HEK293 (cell line): Measurements from ENCODE around the gene OAF.

ENCODE experiments used
- CTCF ChIA-PET: fragments of 350-600 bp; formaldehyde crosslinking; extraction: SDS; loops from one replicate; lab custom pipeline; 2021; ENCODE audit warnings: antibody characterized with exemption; lab: Yijun Ruan, JAX
- POLR2A ChIA-PET: fragments of 300-600 bp; formaldehyde crosslinking; extraction: SDS; loops from one replicate; lab custom pipeline; 2020; ENCODE audit warnings: antibody characterized with exemption, inconsistent platforms; lab: Yijun Ruan, JAX
- H3K27ac ChIP-seq: fragments of 200-500 bp; sonication (Bioruptor generic); 2 replicates; pipeline ENCODE4 v1.5.1; 2014; ENCODE audit warnings: low read depth, low read length, control low read depth, inconsistent platforms; ENCODE audit errors: extremely low read depth
- H3K36me3 ChIP-seq, 2 experiments: fragments of 200-500 bp in 1 of 2; sonication (Bioruptor generic) in 1 of 2; 1 replicate in 1 of 2; 2 replicates in 1 of 2; pipeline ENCODE4 v1.5.1; 2014 to 2017; ENCODE audit warnings: inconsistent platforms in 2 of 2, low read length in 2 of 2; ENCODE audit not compliant: control insufficient read depth in 2 of 2, insufficient read depth in 1 of 2
- H3K4me1 ChIP-seq: fragments of 200-500 bp; sonication (Bioruptor generic); 2 replicates; pipeline ENCODE4 v1.5.1; 2014; ENCODE audit warnings: mild to moderate bottlenecking, low read length, inconsistent platforms; ENCODE audit not compliant: control insufficient read depth, insufficient read depth
- H3K4me3 ChIP-seq: 2 replicates; pipeline ENCODE4 v1.5.1; 2011; ENCODE audit warnings: low read depth, mild to moderate bottlenecking, control low read depth, low read length, moderate library complexity
- H3K9me3 ChIP-seq: fragments of 200-500 bp; sonication (Bioruptor generic); 2 replicates; pipeline ENCODE4 v1.5.1; 2014; ENCODE audit warnings: low read depth, low read length, inconsistent platforms; ENCODE audit not compliant: control insufficient read depth, insufficient read depth
- ATF2 ChIP-seq: fragments of 450-650 bp; formaldehyde crosslinking; IDR thresholded peaks from 2 replicates; pipeline ENCODE4 v1.5.1; 2016; ENCODE audit warnings: missing biosample characterization, missing genetic modification characterization, low read depth
- EGR2 ChIP-seq: fragments of 450-650 bp; formaldehyde crosslinking; IDR thresholded peaks from 2 replicates; pipeline ENCODE4 v1.5.1; 2016; ENCODE audit warnings: low read depth, missing biosample characterization, missing genetic modification characterization
- KLF9 ChIP-seq: fragments of 450-650 bp; formaldehyde crosslinking; IDR thresholded peaks from 2 replicates; pipeline ENCODE4 v1.5.1; 2016; ENCODE audit warnings: missing biosample characterization, missing genetic modification characterization, low read depth
- SCRT1 ChIP-seq: fragments of 450-650 bp; formaldehyde crosslinking; IDR thresholded peaks from 2 replicates; pipeline ENCODE4 v1.5.1; 2016; ENCODE audit warnings: missing biosample characterization, missing genetic modification characterization, borderline replicate concordance
- ZBTB21 ChIP-seq: fragments of 450-650 bp; formaldehyde crosslinking; IDR thresholded peaks from 2 replicates; pipeline ENCODE4 v1.5.1; 2017; ENCODE audit warnings: missing biosample characterization, missing genetic modification characterization
- ZEB2 ChIP-seq: fragments of 450-650 bp; formaldehyde crosslinking; IDR thresholded peaks from 2 replicates; pipeline ENCODE4 v1.5.1; 2016; ENCODE audit warnings: missing biosample characterization, missing genetic modification characterization
- ZNF114 ChIP-seq: fragments of 450-650 bp; formaldehyde crosslinking; IDR thresholded peaks from 2 replicates; pipeline ENCODE4 v1.5.0; 2017; ENCODE audit warnings: missing biosample characterization, missing genetic modification characterization
- ZNF16 ChIP-seq: fragments of 450-650 bp; formaldehyde crosslinking; IDR thresholded peaks from 2 replicates; pipeline ENCODE4 v1.5.1; 2016; ENCODE audit warnings: low read depth, missing biosample characterization, missing genetic modification characterization
- ZNF169 ChIP-seq: fragments of 450-650 bp; formaldehyde crosslinking; IDR thresholded peaks from 2 replicates; pipeline ENCODE4 v1.5.1; 2016; ENCODE audit warnings: missing biosample characterization, missing genetic modification characterization
- ZNF211 ChIP-seq: fragments of 450-650 bp; formaldehyde crosslinking; IDR thresholded peaks from 2 replicates; pipeline ENCODE4 v1.5.1; 2016; ENCODE audit warnings: low read depth, missing biosample characterization, missing genetic modification characterization
- ZNF221 ChIP-seq: fragments of 450-650 bp; formaldehyde crosslinking; IDR thresholded peaks from 2 replicates; pipeline ENCODE4 v1.5.1; 2017; ENCODE audit warnings: missing biosample characterization, missing genetic modification characterization, borderline replicate concordance
- ZNF23 ChIP-seq: fragments of 450-650 bp; formaldehyde crosslinking; IDR thresholded peaks from 2 replicates; pipeline ENCODE4 v1.5.1; 2016; ENCODE audit warnings: missing biosample characterization, missing genetic modification characterization, borderline replicate concordance
- ZNF37A ChIP-seq: fragments of 450-650 bp; IDR thresholded peaks from 2 replicates; pipeline ENCODE4 v1.5.1; 2018; ENCODE audit warnings: missing biosample characterization, missing genetic modification characterization
- ZNF510 ChIP-seq: fragments of 450-650 bp; formaldehyde crosslinking; IDR thresholded peaks from 2 replicates; pipeline ENCODE4 v1.5.1; 2018; ENCODE audit warnings: mild to moderate bottlenecking, missing genetic modification characterization, missing biosample characterization; ENCODE audit not compliant: insufficient replicate concordance
- ZNF580 ChIP-seq: fragments of 450-650 bp; formaldehyde crosslinking; IDR thresholded peaks from 2 replicates; pipeline ENCODE4 v1.5.1; 2016; ENCODE audit warnings: missing biosample characterization, missing genetic modification characterization
- ZNF677 ChIP-seq: fragments of 450-650 bp; IDR thresholded peaks from 2 replicates; pipeline ENCODE4 v1.5.0; 2018; ENCODE audit warnings: missing biosample characterization, mild to moderate bottlenecking, missing genetic modification characterization, moderate library complexity
- ZNF791 ChIP-seq: fragments of 450-650 bp; formaldehyde crosslinking; IDR thresholded peaks from 2 replicates; pipeline ENCODE4 v1.5.1; 2016; ENCODE audit warnings: missing biosample characterization, missing genetic modification characterization
- ZNF830 ChIP-seq: fragments of 450-650 bp; IDR thresholded peaks from 2 replicates; pipeline ENCODE4 v1.5.0; 2018; ENCODE audit warnings: missing biosample characterization, missing genetic modification characterization, low read depth, mild to moderate bottlenecking, moderate library complexity
- ZNF837 ChIP-seq: fragments of 450-650 bp; formaldehyde crosslinking; IDR thresholded peaks from 2 replicates; pipeline ENCODE4 v1.5.1; 2016; ENCODE audit warnings: missing biosample characterization, missing genetic modification characterization
- TF ChIP-seq, protein P1 (sequence below): fragments of 450-650 bp; formaldehyde crosslinking; IDR thresholded peaks from 2 replicates; pipeline ENCODE4; 2016; ENCODE audit warnings: missing biosample characterization, missing genetic modification characterization
- TF ChIP-seq, protein P2 (sequence below): fragments of 450-650 bp; formaldehyde crosslinking; IDR thresholded peaks from 2 replicates; pipeline ENCODE4 v1.5.1; 2016; ENCODE audit warnings: missing biosample characterization, missing genetic modification characterization

OAF gene

DNA sequence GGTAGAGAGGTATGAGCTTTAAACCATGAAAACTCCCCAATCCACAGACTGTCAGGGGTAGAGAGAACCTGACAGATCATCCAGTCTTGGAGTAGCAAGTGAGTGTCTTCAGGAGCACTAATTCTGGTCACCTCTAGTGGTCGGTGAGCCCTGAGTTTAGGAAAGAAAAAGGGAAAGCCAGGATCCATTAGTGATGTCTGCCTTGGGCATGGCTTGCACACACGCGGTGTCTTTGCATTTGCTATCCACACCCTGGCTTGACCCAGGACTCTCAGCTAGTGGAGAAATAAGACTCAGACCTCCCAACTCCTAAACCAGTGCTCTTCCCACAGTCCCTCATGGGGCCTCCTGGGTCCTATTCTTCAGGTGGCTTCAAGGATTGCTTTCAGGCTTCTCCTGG is 48.4 kb downstream of the OAF start:
- Histone ChIP-seq H3K36me3 (no peaks in the 10 kb centered on the region), H3K4me3 (no peak overlapping the region)
- TF ChIP-seq ZNF23 (tag by site-specific recombination): peak; percentile 72; the same call in 1 of the 2 replicates
- no peak for TF ChIP-seq SCRT1 (tag by site-specific recombination)
- TF ChIP-seq, all 188 proteins: peak for 1
- Histone ChIP-seq H3K27ac (no peak overlapping the region), H3K4me1 (no peaks in the 10 kb centered on the region), H3K9me3 (no peaks in the 10 kb centered on the region)
- ChIA-PET CTCF (interaction anchor here (0.8 to 1.8 kb wide), 6 partner anchors 9 to 44 kb away, joined by 3 to 10 read pairs (median 4); no protein-coding TSS in a partner anchor), POLR2A (interaction anchor here (1.1 kb wide), 1 partner anchor 11 kb away, joined by 3 read pairs; no protein-coding TSS in a partner anchor)

DNA sequence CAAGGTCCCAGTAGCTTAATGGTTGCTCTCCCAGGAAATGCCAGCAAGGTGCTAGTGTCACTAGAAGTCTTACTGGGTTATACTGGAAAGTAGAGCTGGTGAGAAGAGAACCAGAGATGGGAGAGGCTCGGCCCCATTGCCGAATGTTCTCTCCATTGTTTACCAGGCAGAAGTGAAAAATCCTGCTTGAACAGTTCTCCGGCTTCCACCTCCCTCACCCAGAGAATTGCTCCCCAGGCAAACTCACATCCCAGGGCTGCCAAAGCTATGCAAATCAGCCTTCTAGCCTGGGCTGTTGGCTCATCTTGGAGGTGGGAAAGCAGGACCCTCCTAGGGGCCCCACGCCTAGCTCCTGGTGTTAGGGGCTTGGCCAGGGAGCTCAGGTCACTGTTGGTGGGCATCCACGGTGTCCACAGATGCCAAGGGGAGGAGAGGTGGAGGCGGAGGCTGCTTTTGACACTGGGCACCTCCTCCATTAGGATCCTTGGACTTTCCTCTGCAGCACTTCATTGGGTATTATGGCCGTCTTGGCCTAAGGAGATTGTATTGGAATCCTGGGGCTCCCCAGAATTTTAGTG is 49.2 kb downstream of the OAF start:
- Histone ChIP-seq H3K36me3 (no peaks in the 10 kb centered on the region), H3K4me1 (no peaks in the 10 kb centered on the region), H3K4me3 (no peak overlapping the region)
- TF ChIP-seq KLF9 (tag by site-specific recombination): no peak
- TF ChIP-seq, protein P1, sequence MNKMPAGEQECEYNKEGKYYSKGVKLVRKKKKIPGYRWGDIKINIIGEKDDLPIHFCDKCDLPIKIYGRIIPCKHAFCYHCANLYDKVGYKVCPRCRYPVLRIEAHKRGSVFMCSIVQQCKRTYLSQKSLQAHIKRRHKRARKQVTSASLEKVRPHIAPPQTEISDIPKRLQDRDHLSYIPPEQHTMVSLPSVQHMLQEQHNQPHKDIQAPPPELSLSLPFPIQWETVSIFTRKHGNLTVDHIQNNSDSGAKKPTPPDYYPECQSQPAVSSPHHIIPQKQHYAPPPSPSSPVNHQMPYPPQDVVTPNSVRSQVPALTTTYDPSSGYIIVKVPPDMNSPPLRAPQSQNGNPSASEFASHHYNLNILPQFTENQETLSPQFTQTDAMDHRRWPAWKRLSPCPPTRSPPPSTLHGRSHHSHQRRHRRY (tag by site-specific recombination): no peak
- TF ChIP-seq ZNF114 (tag by site-specific recombination): no peak
- no peak for TF ChIP-seq ZNF16
- TF ChIP-seq ZBTB21: no peak
- TF ChIP-seq ZNF580: no peak
- TF ChIP-seq, all 188 proteins: peak for 0
- ChIA-PET POLR2A (interaction anchor here (1.1 kb wide), 1 partner anchor 12 kb away, joined by 3 read pairs; no protein-coding TSS in a partner anchor), CTCF (no interaction called here)
- no peaks in the 10 kb centered on the region for H3K9me3 ChIP-seq
- no peak overlapping the region for H3K27ac ChIP-seq

DNA sequence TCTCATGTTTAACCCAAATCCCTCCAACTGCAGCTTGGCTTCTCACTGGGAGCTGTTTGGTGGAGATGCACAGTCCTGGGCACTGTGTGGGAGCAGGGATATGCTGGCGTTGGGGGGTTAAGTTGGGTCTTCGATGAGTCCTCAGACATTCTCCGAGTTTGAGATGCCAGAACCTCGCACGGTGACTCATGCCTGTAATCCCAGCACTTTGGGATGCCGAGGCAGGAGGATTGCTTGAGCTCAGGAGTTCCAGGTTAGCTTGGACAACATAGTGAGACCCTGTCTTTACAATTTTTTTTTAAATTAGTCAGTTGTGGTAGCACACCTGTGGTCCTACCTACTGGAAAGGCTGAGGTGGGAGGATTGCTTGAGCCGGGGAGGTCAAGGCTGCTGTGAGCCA is 49.8 kb downstream of the OAF start:
- CTCF ChIA-PET: interaction anchor here (0.8 kb wide), 1 partner anchor 40 kb away, joined by 3 read pairs; no protein-coding TSS in a partner anchor
- H3K4me3 ChIP-seq: no peak overlapping the region
- no peaks in the 10 kb centered on the region for H3K9me3 ChIP-seq
- H3K27ac ChIP-seq: no peak overlapping the region
- POLR2A ChIA-PET: no interaction called here
- no peaks in the 10 kb centered on the region for H3K4me1 ChIP-seq
- no peaks in the 10 kb centered on the region for H3K36me3 ChIP-seq
- TF ChIP-seq ZNF677: no peak
- no peak for TF ChIP-seq ZNF837 (tag by site-specific recombination)
- no peak for TF ChIP-seq ATF2 (tag by site-specific recombination)
- no peak for TF ChIP-seq ZNF510 (tag by site-specific recombination)
- TF ChIP-seq ZNF221 (tag by site-specific recombination): no peak
- no peak for TF ChIP-seq ZNF211
- TF ChIP-seq, protein P1 (tag by site-specific recombination): no peak
- no peak for TF ChIP-seq EGR2 (tag by site-specific recombination)
- TF ChIP-seq, protein P2, sequence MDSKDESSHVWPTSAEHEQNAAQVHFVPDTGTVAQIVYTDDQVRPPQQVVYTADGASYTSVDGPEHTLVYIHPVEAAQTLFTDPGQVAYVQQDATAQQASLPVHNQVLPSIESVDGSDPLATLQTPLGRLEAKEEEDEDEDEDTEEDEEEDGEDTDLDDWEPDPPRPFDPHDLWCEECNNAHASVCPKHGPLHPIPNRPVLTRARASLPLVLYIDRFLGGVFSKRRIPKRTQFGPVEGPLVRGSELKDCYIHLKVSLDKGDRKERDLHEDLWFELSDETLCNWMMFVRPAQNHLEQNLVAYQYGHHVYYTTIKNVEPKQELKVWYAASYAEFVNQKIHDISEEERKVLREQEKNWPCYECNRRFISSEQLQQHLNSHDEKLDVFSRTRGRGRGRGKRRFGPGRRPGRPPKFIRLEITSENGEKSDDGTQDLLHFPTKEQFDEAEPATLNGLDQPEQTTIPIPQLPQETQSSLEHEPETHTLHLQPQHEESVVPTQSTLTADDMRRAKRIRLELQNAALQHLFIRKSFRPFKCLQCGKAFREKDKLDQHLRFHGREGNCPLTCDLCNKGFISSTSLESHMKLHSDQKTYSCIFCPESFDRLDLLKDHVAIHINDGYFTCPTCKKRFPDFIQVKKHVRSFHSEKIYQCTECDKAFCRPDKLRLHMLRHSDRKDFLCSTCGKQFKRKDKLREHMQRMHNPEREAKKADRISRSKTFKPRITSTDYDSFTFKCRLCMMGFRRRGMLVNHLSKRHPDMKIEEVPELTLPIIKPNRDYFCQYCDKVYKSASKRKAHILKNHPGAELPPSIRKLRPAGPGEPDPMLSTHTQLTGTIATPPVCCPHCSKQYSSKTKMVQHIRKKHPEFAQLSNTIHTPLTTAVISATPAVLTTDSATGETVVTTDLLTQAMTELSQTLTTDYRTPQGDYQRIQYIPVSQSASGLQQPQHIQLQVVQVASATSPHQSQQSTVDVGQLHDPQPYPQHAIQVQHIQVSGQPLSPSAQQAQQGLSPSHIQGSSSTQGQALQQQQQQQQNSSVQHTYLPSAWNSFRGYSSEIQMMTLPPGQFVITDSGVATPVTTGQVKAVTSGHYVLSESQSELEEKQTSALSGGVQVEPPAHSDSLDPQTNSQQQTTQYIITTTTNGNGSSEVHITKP (tag by site-specific recombination): no peak
- TF ChIP-seq ZNF791 (tag by site-specific recombination): no peak
- no peak for TF ChIP-seq ZNF830 (tag by site-specific recombination)
- TF ChIP-seq ZNF37A (tag by site-specific recombination): no peak
- no peak for TF ChIP-seq ZEB2 (tag by site-specific recombination)
- no peak for TF ChIP-seq ZNF169
